ENCODE measurements around the gene ACSL6.

The ACSL6 gene

GRCh38 chr5:131999041-131999440 is 12.4 kb downstream of the ACSL6 start:
- no peak for DNase-seq (ENCODE audit: low spot score)
- TF ChIP-seq CTCF (IDR thresholded peaks at IDR 0.05; ENCODE audit: extremely low read depth, missing control alignments) = no peak

DNA sequence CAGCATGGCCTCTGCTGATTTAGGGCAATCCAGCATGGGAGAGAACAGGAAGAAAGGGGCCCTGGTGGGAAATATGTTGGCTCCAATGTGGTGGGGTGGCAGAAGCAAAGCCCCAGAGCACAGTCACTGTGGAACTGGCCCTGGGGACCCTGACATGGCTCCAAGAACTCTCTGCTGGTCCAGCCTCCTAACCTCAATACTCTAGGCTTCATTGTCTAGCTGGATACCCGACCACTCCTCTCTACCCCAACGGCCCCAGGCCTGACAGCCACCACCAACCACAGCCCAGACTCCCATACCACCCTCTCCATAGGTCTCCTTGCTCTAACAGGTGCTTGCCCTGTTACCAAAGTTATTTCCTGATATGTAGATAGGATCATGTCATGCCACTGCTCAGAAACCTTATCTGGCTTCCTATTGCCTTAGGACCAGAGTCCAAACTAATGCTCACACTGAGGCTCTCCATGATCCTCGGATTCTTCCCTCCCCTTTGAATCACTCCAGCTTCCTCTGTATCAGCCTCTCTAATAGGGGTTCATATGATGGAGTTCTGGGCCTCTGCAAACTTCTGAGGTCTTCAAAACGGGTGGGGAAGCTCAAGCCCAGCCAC is 12.9 kb downstream of the ACSL6 start:
- no peak for TF ChIP-seq CTCF (IDR thresholded peaks at IDR 0.05; ENCODE audit: extremely low read depth, missing control alignments)
- no peak for DNase-seq (ENCODE audit: low spot score)

- DNase-seq (ENCODE audit: low spot score) = no peak
- no peak for TF ChIP-seq CTCF (IDR thresholded peaks at IDR 0.05; ENCODE audit: extremely low read depth, missing control alignments)
Measured at GRCh38 chr5:131997727-131998117, 13.7 kb downstream of the ACSL6 start.

GRCh38 chr5:131997026-131997726 is 14.3 kb downstream of the ACSL6 start:
- no peak for DNase-seq (ENCODE audit: low spot score)
- TF ChIP-seq CTCF (IDR thresholded peaks at IDR 0.05; ENCODE audit: extremely low read depth, missing control alignments) = no peak

GRCh38 chr5:131996210-131997025 is 15.0 kb downstream of the ACSL6 start:
- no peak for DNase-seq (ENCODE audit: low spot score)
- TF ChIP-seq CTCF (IDR thresholded peaks at IDR 0.05; ENCODE audit: extremely low read depth, missing control alignments) = no peak

DNA sequence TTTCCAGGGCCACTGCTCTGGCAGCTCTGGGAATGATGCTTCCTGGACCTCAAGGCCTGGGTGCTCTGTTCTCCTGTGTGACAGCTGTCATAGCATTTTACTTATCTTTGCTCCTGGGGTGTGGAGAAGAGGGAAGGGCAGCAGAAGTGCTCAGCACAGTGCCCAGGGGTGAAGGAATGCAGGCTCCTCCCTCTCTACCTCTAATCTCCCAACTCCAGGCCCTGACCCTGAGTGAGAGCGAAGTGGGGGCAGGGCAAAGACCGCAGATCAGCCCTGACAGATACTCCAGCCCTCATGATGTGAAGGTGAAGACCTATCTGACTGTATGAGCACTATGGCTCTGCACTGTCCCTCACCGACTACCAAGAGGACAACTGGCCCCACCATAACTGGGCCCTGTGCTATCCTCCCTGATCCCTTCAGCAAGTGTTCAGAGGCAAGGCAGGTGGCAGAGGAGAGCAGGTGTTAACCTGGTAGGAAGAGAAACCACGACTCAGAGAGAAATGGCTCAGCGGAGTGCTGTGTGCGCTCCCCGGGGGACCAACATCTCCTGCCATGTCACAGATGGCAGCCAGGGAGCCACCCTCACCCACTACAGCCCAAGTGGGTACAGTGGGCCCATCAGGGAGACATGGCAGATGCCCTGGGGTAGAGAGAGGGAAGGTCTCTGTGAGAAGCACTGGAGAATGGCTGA is 16.8 kb downstream of the ACSL6 start:
- no peak for DNase-seq (ENCODE audit: low spot score)
- no peak for TF ChIP-seq CTCF (IDR thresholded peaks at IDR 0.05; ENCODE audit: extremely low read depth, missing control alignments)

Measured in GM20000 (cell line).